GM13977 (cell line): ENCODE data around the gene SLC31A2.
"Not testable (repeated sequence)": the region's sequence is repeated elsewhere in the genome, so short reads cannot be mapped to it uniquely, and the experiment has no call there.

Source experiments
- DNase-seq: peaks from one replicate; pipeline ENCODE4 v3.0.0; 2012; ENCODE audit warnings: low spot score
- in situ Hi-C: fragments of 300-500 bp; cut with MboI; formaldehyde crosslinking; loops from one replicate; pipeline ENCODE4 v1.12.0; 2022; ENCODE audit warnings: low sequenced_read_pairs, low pct_unique_long_range_greater_than_20kb, mixed read lengths, inconsistent platforms; ENCODE audit not compliant: unreplicated experiment
- TF ChIP-seq, protein P1 (sequence below): IDR thresholded peaks from 2 replicates; pipeline ENCODE4 v1.5.1; 2012; ENCODE audit warnings: mild to moderate bottlenecking, control low read depth; ENCODE audit not compliant: insufficient read depth; ENCODE audit errors: extremely low read depth, missing control alignments

SLC31A2 gene

DNA sequence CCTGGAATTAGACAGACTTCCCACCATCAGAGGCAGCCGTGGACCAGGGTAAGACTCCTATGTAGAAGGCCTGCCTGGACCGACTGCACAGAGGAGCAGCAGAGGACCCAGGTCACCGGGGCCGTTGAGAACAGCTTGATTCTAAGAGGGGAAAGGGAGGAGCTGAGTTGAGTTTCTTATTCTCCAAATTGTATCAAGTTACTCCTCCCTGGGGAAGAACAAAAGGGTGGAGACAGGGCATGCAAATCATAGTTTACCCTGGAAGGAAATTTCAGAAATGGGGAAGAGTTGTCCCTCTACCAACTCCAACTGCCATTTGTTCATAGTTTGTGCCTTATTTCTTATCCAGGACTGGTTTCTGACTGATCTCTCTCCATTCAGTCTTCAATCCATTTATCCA is 20.9 kb upstream of the SLC31A2 start:
- no peak for DNase-seq
- TF ChIP-seq, protein P1, sequence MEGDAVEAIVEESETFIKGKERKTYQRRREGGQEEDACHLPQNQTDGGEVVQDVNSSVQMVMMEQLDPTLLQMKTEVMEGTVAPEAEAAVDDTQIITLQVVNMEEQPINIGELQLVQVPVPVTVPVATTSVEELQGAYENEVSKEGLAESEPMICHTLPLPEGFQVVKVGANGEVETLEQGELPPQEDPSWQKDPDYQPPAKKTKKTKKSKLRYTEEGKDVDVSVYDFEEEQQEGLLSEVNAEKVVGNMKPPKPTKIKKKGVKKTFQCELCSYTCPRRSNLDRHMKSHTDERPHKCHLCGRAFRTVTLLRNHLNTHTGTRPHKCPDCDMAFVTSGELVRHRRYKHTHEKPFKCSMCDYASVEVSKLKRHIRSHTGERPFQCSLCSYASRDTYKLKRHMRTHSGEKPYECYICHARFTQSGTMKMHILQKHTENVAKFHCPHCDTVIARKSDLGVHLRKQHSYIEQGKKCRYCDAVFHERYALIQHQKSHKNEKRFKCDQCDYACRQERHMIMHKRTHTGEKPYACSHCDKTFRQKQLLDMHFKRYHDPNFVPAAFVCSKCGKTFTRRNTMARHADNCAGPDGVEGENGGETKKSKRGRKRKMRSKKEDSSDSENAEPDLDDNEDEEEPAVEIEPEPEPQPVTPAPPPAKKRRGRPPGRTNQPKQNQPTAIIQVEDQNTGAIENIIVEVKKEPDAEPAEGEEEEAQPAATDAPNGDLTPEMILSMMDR = no peak
- in situ Hi-C loops = no loop called here

DNA sequence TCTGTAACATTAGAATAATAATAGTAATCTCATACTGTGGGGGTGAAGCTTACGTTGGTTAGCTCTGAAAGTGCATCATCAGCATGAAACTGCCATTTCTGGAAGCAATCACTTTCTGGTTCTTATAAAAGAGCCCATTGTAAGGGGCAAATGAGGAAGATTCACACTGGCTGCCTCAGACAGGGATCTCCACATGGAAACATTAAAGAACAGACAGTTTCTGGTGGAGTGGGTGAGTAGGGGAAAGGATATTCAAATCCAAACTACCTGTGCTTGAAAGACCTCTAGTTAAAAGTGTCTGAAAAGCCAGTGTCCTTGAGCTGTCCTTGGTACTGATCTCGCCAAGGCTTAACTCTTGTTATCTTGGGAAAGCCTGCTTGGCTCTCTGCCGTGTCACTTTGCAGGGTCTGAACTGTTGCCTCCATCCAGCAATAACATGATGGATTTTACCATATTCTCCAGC is 19.1 kb upstream of the SLC31A2 start:
- TF ChIP-seq, protein P1 = no peak
- no peak for DNase-seq
- in situ Hi-C loops = no loop called here

DNA sequence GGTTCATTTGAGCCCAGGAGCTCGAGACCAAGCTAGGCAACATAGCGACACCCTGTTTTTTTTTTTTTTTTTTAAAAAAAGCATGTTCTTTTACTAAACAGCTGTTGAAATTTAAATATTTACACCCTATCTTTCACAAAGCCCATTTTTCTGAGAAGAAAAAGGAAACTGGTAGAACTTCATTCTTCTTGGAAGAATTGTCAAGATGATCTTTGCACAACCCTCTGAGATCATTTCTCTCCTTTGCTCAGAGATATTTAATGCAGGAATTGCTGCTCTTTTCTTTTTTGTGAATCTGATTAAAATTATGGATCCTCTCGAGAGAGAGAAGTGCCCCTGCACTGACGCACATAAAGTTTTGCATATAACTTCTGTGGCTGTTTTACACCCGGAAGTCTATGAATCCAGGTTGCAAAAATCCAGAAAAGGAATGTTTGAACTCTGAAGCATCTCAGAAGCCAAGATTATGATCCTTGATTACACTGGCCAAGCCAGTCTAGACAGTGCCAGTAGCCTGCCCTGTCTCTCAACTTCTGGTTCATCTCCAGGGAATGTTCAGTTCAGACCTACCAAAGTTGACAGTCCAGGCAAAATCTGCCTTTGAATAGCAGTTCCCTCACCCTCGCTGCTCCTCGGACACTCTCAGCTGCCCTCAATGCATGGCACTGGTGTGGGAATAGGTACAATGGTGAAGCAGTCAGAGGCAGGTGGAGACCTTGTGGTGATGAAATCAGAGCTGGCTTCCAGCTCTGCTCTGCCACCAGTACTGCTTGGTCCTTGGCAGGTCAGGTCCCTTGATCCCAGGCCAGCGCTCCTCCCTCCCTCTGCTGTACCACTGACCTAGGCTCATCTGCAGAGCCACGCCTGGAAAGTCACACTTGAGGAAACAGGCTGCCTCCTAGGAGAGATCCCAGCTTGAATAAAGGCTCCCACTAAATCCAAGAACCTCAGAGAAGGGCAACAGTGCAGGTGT is 13.3 kb upstream of the SLC31A2 start:
- in situ Hi-C loops = no loop called here
- no peak for DNase-seq
- TF ChIP-seq, protein P1 = no peak

DNA sequence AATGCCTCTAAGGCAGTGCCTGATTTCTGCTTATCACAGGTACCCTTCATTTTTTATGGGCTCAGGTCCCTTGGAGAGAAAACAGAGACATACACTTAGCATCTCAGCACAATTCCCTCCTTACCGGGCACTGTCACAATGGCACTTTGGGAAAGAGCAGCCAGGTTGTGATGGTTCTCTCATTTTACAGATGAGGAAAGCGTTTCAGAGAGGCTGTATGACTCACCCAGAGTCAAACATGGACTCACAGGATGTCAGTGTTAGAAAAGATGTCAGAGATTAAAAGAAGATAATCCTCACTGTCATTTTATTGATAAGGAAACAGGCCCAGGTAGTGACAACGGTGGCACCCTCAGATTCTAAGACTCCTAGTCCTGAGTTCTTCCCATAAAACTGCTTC is 12.0 kb upstream of the SLC31A2 start:
- TF ChIP-seq, protein P1 = no peak
- DNase-seq = no peak
- in situ Hi-C loops = no loop called here

DNA sequence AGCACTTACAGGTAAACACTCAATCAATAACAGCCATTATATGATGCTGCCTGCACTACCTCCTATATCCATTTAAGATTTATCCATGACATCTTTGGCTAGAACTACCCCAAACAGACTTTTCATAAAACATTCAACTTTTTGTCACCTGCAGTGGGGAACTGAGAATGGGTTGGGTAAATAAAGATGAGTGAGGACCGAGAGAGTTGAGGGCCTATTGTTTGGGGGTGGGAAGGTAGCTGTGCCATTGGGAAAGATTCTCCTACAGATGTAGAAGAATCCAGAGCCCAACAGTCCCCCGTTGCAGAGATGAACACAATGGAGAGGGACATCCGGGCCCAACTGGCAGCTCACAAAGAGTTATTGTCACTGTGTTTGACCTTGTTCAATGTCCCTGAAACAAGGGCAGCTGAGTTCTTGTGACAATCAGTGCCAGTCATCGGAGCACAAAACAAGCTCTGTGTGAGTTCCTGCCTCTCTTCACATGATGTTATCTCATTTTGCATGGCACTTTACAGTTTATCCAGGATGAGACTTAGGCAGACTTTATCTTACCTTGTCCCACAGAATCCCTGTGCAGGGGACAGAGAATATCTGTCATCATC is 11.5 kb upstream of the SLC31A2 start:
- TF ChIP-seq, protein P1 = no peak
- in situ Hi-C loops = no loop called here
- no peak for DNase-seq

DNA sequence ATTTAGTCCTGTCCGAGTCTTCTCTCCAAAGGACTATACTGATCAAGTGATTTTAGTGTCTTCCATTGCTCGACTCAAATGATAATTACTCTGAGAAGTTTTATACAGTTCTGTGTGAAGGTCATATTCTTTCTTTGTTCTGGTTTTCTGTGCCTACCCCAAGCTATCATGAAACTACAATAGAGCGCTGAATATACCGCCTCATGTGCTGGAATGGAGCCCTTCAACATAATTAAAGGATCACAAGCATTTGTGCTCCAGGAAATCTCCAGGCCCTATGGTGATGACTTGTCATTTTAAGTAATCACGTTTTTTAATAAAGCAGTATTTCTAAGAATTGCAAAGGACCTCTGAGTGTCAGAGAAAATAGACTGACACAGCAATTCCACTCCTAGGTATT is 10.9 kb upstream of the SLC31A2 start:
- DNase-seq = no peak
- in situ Hi-C loops = no loop called here
- TF ChIP-seq, protein P1 = no peak

DNA sequence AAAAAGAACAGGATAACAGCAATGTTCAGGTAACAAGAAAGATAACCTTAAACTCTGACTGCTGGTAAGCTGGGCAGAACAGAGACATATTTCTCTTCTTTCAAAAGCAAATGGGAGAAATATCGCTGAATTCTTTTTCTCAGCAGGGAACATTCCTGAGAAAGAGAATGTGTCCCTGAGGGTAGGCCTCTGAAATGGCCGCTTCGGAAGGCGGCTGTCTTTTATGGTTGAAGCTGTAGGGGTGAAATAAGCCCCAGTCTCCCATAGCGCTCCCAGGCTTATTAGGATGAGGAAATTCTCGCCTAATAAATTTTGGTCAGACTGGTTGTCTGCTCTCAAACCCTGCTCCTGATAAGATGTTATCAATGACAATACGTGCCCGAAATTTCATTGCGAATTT is 9.9 kb upstream of the SLC31A2 start:
- in situ Hi-C loops, DNase-seq: not testable (repeated sequence)
